ENCODE results near the gene REEP1.
"Not testable (repeated sequence)": the region's sequence is repeated elsewhere in the genome, so short reads cannot be mapped to it uniquely, and the experiment has no call there.

Gene REEP1

DNA sequence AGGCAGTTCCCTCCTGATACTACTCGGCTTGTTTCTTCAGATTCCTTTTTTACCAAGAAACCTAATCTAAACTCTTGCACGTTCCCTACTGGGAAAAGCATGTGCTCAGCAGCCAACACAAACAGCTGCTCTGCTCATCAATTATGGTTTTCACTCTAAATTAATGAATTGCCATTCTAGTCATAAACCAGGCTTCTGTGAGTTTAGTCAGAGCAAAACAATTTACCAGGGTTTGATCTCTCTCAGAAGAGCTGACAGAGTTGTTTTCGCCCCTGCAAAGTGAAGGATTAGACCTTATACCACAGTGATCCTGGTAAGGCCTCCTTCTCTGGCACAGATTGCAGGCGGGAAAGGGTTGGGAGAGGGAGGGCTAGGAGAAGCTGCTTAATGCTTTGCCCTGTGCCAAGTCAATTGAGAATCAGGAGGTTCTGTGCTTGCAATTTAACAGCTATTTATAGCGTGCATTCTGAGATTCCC, 57.2 kb downstream of the REEP1 start:
- DNase-seq: no peak

DNA sequence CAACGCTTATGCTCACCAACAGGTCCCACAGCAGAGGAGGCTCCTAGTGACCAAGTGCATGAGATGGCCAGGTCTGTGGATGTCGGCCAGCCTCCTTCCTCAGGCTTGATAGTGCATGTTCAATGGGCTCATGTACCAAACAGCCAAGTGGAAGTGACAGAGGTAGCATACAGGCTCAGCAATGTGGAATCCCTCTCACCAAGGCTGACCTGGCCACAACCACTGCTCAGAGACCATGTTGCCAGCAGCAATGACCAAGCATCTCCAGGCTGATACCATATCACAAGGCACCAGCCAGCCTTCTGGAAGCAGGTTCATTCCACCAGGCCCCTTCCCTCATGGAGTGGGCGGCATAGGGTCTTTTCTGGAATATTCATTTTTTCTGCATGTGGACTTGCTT, 61.5 kb downstream of the REEP1 start:
- no peak for DNase-seq

- no peak for DNase-seq
Observed at GRCh38 chr2:86275384-86275799, 62.0 kb downstream of the REEP1 start.

DNA sequence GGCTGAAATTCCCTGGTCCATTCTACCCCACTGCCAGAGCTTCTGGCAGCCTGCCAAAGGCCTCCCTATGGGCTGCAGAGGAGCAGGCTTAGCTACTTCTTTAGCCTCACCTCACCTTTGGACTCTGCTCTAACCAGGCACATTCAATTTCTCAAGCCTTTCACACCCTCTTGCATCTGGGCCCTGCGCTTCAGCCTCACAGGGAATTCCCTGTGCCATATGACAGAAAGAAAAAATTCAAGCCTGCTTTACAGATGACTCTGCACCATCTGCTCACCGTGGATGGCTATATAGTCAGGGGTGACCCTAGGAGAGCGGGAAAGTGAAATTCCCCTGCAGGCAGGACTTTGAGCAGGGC, 62.5 kb downstream of the REEP1 start:
- no peak for DNase-seq

DNA sequence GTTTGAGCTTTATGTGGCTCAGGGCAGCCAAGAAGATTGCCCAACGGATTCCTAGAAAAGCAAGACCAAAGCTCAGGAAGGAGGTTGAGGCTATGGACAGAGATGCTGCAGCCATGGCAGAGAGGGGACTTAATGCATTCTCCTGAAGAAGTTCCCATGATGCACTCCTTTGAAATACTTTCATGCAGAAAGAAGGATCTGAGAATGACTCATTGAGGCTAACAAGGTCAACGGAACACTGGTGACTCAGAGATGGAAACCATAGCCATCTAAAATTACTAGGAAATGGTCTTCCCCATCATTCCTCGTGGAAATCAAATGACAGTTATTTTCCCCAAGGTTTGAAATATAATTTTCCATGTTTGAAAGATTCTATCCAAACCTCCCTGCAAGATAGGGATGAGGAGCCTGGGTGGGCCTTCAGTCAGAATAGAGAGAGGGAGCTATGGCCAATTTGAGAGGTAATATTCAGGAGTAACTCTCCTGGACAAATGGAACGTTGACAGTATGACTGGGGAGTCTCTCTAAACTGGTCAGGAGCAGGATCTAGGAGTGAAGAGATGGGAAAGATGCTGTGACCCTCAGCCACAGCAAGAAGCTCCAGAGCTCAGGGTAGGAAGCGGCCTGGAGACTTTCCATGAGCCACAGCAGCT, 63.0 kb downstream of the REEP1 start:
- DNase-seq: no peak

- DNase-seq: no peak
Observed at GRCh38 chr2:86272111-86272510, 65.3 kb downstream of the REEP1 start.

GRCh38 chr2:86271248-86271647, 66.2 kb downstream of the REEP1 start:
- no peak for DNase-seq

DNA sequence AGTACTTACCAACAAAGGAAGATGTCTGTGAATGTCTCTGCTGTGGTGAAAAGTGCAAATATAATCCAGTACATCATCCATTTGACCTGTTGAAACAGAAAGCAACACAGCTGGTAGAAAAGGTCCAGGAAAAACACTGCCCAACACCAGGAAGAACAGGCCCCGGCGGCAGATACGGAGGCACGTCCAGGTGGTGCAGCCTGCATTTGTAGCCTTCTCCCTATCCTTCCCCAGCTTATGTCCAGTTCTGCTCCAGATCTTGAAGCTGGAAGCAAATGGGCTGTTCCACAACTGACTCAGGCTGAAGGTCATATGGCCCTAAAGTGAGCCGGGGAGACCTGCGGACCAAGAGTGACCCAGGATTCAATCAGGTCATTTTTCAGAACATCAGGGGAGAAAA, 73.5 kb downstream of the REEP1 start:
- DNase-seq: no peak

GRCh38 chr2:86260978-86261377, 76.4 kb downstream of the REEP1 start:
- DNase-seq: no peak

DNA sequence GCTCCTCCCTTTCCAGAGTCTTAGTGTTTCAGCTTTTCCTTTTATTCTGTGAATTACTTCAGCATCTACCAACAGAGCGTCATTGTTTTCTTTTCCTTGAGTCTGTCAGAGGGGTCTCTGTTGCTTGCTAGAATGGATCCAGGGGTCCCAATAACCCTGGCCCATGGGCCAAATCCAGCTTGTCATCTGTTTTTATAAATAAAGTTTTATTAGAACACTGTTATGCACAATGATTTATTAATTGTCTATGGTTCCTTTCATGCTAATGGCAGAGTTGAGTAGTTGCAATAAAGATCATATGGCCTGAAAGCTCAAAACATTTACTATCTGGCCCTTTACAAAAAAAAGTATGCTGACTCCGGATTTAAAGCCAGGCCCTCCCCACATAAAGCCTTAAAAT, 79.3 kb downstream of the REEP1 start:
- no peak for DNase-seq

GRCh38 chr2:86256982-86257381, 80.4 kb downstream of the REEP1 start:
- no peak for DNase-seq

GRCh38 chr2:86256300-86256699, 81.1 kb downstream of the REEP1 start:
- DNase-seq: no peak

GRCh38 chr2:86254576-86255538, 82.6 kb downstream of the REEP1 start:
- no peak for DNase-seq

GRCh38 chr2:86253424-86253823, 84.0 kb downstream of the REEP1 start:
- DNase-seq: no peak

GRCh38 chr2:86251840-86252266, 85.6 kb downstream of the REEP1 start:
- no peak for DNase-seq

DNA sequence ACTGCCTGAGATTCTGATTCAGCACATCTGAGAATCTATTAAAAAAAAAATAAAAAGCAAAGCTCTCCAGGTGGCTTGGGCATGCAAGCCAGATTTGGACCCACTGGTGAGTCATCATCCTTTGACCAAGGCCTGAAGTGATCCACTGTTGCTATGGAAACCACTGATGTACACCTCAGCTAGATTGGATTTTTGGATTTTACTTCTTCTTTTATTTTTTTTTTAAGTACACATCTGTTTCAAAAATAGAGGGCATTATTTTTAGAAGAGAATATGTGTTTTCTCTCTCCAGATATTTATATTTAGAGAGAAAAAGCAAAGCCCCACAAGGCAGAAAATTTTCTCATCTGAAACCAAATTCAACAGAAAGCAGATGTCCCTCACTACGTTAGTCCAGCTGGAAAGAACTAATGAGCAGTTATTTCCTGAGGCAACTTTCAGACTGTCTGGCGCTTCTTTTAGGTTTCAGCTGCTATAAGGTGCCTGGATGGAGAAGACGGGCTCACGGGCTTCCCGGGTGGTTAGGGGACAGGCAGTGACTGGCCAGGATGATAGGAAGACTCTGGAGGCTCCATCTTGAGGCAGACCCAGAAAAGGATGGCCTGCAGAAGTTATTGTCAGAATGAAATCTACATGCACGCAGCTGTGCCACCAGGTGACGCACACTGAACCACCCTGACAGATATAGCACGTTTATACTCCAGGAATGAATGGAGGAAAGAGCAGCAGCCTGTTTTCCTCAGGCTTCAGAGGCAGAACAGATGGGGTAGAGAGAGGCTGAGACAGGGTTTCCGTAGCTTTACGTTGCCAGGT, 87.6 kb downstream of the REEP1 start:
- DNase-seq: no peak

GRCh38 chr2:86249176-86249575, 88.2 kb downstream of the REEP1 start:
- DNase-seq: no peak

DNA sequence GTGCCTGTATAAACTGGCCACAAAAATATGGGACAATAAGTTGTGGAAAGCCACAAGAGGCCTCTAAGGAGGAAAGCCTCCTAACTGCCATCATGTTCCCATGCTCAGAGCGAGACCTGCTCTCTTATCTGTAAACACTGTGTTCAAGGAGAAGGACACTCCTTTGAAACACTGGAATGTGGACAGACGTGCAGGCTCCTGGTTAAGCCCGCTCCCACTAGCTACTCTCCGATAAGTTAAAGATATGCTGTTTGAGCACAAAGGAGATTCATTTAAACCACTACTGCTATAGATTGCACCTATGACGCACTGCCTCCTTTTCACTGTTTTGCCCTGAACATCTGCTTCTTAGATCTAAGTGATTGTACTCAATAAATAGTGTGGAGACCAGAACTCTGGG, 92.2 kb downstream of the REEP1 start:
- DNase-seq: not testable (repeated sequence)

GRCh38 chr2:86244781-86245180, 92.6 kb downstream of the REEP1 start:
- DNase-seq: not testable (repeated sequence)

GRCh38 chr2:86243950-86244733, 93.3 kb downstream of the REEP1 start:
- no peak for DNase-seq

- no peak for DNase-seq
Observed at GRCh38 chr2:86243272-86243671, 94.2 kb downstream of the REEP1 start.

GRCh38 chr2:86241611-86242010, 95.8 kb downstream of the REEP1 start:
- DNase-seq: no peak

All from activated CD4-positive, CD25-positive, alpha-beta regulatory T cell (primary cell).